ENCODE results near the gene GADD45B. TPM values are rescaled to one million over a fixed set of nuclear protein-coding genes. Genes with fewer than 3 reads are reported as not detected.

Gene GADD45B
- total and polyA plus RNA-seq, 2 of the 4 experiments (the other 2 are of a cell fraction) = 30.1 to 106 TPM

- no peak overlapping the region for H2AFZ ChIP-seq (replicated peaks; ENCODE audit: low read length, poor library complexity)
- no peak overlapping the region for H3K9ac ChIP-seq (ENCODE audit: low read depth, low read length)
- no peak overlapping the region for H4K5ac ChIP-seq (ENCODE audit: low read depth, low read length)
- ChIA-PET POLR2A (ENCODE audit: unreplicated experiment) (interaction anchor here (0.6 kb wide), 1 partner anchor 185 kb away, joined by 20 read pairs; no protein-coding TSS in a partner anchor), CTCF (no interaction called here)
- ATAC-seq (ENCODE audit: low read depth) = no peak
- H3K36me3 ChIP-seq (ENCODE audit: control insufficient read depth, insufficient read depth, low read length) = peaks cover 38% of the 10 kb centered on the region
- no peak overlapping the region for H3K14ac ChIP-seq (replicated peaks; ENCODE audit: low read depth, low read length)
- H3K4me1 ChIP-seq (ENCODE audit: control insufficient read depth, insufficient read depth, low read length) = no peaks in the 10 kb centered on the region
- H2BK5ac ChIP-seq (ENCODE audit: low read depth, low read length, poor library complexity, severe bottlenecking) = no peak overlapping the region
- no peak for DNase-seq
- no peaks in the 10 kb centered on the region for H3K27me3 ChIP-seq (ENCODE audit: control insufficient read depth, insufficient read depth, low read length)
- H4K8ac ChIP-seq (ENCODE audit: low read depth in 2 of 2, low read length in 2 of 2) = no peak overlapping the region
- in situ Hi-C loops (cut with MboI; ENCODE audit: low sequenced_read_pairs) = no loop called here
- no peak overlapping the region for H4K91ac ChIP-seq (ENCODE audit: insufficient read depth, low read depth, low read length)
- no peaks in the 10 kb centered on the region; the same call in 1 of the 2 replicates for H3K9me1 ChIP-seq (ENCODE audit: insufficient read depth, low read length)
- peak overlapping the region; percentile 16 for H2AK9ac ChIP-seq (replicated peaks; ENCODE audit: low read depth, low read length, poor library complexity)
- H2BK15ac ChIP-seq (ENCODE audit: low read depth, low read length) = no peak overlapping the region
- H3K23ac ChIP-seq (ENCODE audit: low read depth, low read length) = no peak overlapping the region
- no peak overlapping the region for H3K56ac ChIP-seq (ENCODE audit: extremely low read depth, insufficient read depth, low read length)
- no TSS peak for BruUV-seq (replicated peaks)
- no peak overlapping the region for H2BK120ac ChIP-seq (ENCODE audit: low read depth, low read length)
- intact Hi-C loops (cut with micrococcal nuclease) = no loop called here
- H3K18ac ChIP-seq (ENCODE audit: low read depth, low read length) = no peak overlapping the region
- dilution Hi-C loops (cut with HindIII; ENCODE audit: low sequenced_read_pairs, unreplicated experiment) = no loop called here
- H3K79me1 ChIP-seq (ENCODE audit: low read depth in 1 of 2, low read length in 2 of 2) = peaks cover 20 to 50% of the 10 kb centered on the region in 2 experiments
- peaks cover 25% of the 10 kb centered on the region; the same call in 1 of the 2 replicates for H4K20me1 ChIP-seq (ENCODE audit: insufficient read depth, low read length)
- H2AK5ac ChIP-seq (ENCODE audit: low read depth, low read length) = no peak overlapping the region
- no peak overlapping the region for H3K4me3 ChIP-seq (ENCODE audit: insufficient read depth, low read depth, low read length)
- H3K4ac ChIP-seq (ENCODE audit: low read depth, low read length) = no peak overlapping the region
- H3K9me3 ChIP-seq (ENCODE audit: control insufficient read depth, insufficient read depth, low read length) = no peaks in the 10 kb centered on the region
- WGBS, 2 experiments (ENCODE audit: extremely low coverage in 2 of 2, insufficient read length in 1 of 2) = 97% methylated on average over 13 of the region's 20 CpGs; no CpG with 5 or more reads in 1 of the 2 experiments
- TF ChIP-seq SMC3 (IDR thresholded peaks at IDR 0.05; ENCODE audit: low read depth, low read length) = no peak
- TF ChIP-seq POLR2A (IDR thresholded peaks at IDR 0.05; ENCODE audit: low read depth, low read length) = no peak
- no peak for TF ChIP-seq USF2 (IDR thresholded peaks at IDR 0.05; ENCODE audit: low read depth, low read length)
- no peak for TF ChIP-seq FOS (IDR thresholded peaks at IDR 0.05; ENCODE audit: low read depth, low read length)
- TF ChIP-seq NFE2L2 (IDR thresholded peaks at IDR 0.05; ENCODE audit: low read depth, low read length) = no peak
- TF ChIP-seq RFX5 (IDR thresholded peaks at IDR 0.05; ENCODE audit: low read depth, low read length) = no peak
- TF ChIP-seq CTCF (conservative IDR thresholded peaks at IDR 0.05; ENCODE audit: low read depth, low read length) = no peak
- no peak for TF ChIP-seq RAD21 (IDR thresholded peaks at IDR 0.05; ENCODE audit: low read length)
- TF ChIP-seq MAZ (IDR thresholded peaks at IDR 0.05; ENCODE audit: borderline replicate concordance, low read depth, low read length) = no peak
- H2BK20ac ChIP-seq (ENCODE audit: low read depth, low read length) = no peak overlapping the region
- H3K27ac ChIP-seq (ENCODE audit: insufficient read depth, low read length) = no peak overlapping the region
- no peak overlapping the region for H3K4me2 ChIP-seq (ENCODE audit: low read depth, low read length)
Measured at GRCh38 chr19:2438178-2438577, 37.7 kb upstream of the GADD45B start.

All from IMR-90 (cell line).